OCI-LY3 (cell line): ENCODE measurements around the gene MXD3.

ENCODE experiments used
- H2AFZ ChIP-seq: fragments of 200-600, 300-600 bp; shearing (Covaris generic); 2 replicates; pipeline ENCODE4 v1.6.0; 2014; ENCODE audit warnings: antibody characterized with exemption, low read depth, low read length
- H3K27ac ChIP-seq: fragments of 200-600, 300-600 bp; sonication (generic); 2 replicates; pipeline ENCODE4 v1.5.1; 2014; ENCODE audit warnings: mild to moderate bottlenecking, low read length, moderate library complexity, mixed read lengths
- H3K27me3 ChIP-seq: fragments of 200-600, 300-600 bp; sonication (generic); 2 replicates; pipeline ENCODE4 v1.6.1; 2014; ENCODE audit warnings: low read depth, low read length, mixed read lengths
- H3K36me3 ChIP-seq: fragments of 200-600, 300-600 bp; sonication (generic); replicated peaks from 2 replicates; pipeline ENCODE3; 2014; ENCODE audit warnings: low read depth, low read length, mixed read lengths
- H3K4me1 ChIP-seq: fragments of 300-600, 200-600 bp; sonication (generic); 2 replicates; pipeline ENCODE4 v1.6.1; 2014; ENCODE audit warnings: low read length, mixed read lengths
- H3K4me2 ChIP-seq: fragments of 200-600, 300-600 bp; sonication (generic); 2 replicates; pipeline ENCODE4 v1.6.1; 2014; ENCODE audit warnings: low read length, mixed read lengths
- H3K4me3 ChIP-seq: fragments of 300-600, 200-600 bp; sonication (generic); 2 replicates; pipeline ENCODE4 v1.5.1; 2014; ENCODE audit warnings: antibody characterized with exemption, mild to moderate bottlenecking, low read length, moderate library complexity
- H3K79me2 ChIP-seq: fragments of 300-600, 200-600 bp; shearing (Covaris generic); 2 replicates; pipeline ENCODE4 v1.6.1; 2014; ENCODE audit warnings: mild to moderate bottlenecking, low read length, mixed read lengths
- H3K9ac ChIP-seq: fragments of 300-600, 200-600 bp; shearing (Covaris generic); 2 replicates; pipeline ENCODE4 v1.6.0; 2014; ENCODE audit warnings: mild to moderate bottlenecking, low read length, moderate library complexity
- H3K9me3 ChIP-seq: fragments of 200-600, 300-600 bp; shearing (Covaris generic); 2 replicates; pipeline ENCODE4 v1.6.1; 2014; ENCODE audit warnings: low read length, mixed read lengths; ENCODE audit not compliant: insufficient read depth
- H4K20me1 ChIP-seq: fragments of 200-600, 300-600 bp; sonication (generic); 2 replicates; pipeline ENCODE4 v1.6.1; 2016; ENCODE audit warnings: low read length, mixed read lengths; ENCODE audit not compliant: insufficient read depth
- CTCF ChIP-seq: fragments of 200-600, 300-600 bp; sonication (generic); IDR thresholded peaks from 2 replicates; pipeline ENCODE4 v1.5.1; 2014; ENCODE audit warnings: antibody characterized with exemption, low read length, low read depth
- EZH2phosphoT487 ChIP-seq: fragments of 200-600 bp; shearing (Covaris generic); IDR thresholded peaks from 2 replicates; pipeline ENCODE4 v1.6.1; 2018; ENCODE audit warnings: antibody characterized with exemption, mixed run types, low read depth

MXD3 gene

GRCh38 chr5:177332031-177332895, 20.6 kb upstream of the MXD3 start:
- no peak overlapping the region for H3K27ac ChIP-seq
- H3K9me3 ChIP-seq: no peaks in the 10 kb centered on the region
- H3K27me3 ChIP-seq: no peaks in the 10 kb centered on the region
- no peak overlapping the region for H3K4me2 ChIP-seq
- no peaks in the 10 kb centered on the region for H3K4me1 ChIP-seq
- no peak for TF ChIP-seq CTCF
- H2AFZ ChIP-seq: no peak overlapping the region
- H3K9ac ChIP-seq: no peak overlapping the region
- no peaks in the 10 kb centered on the region for H4K20me1 ChIP-seq
- no peaks in the 10 kb centered on the region for H3K79me2 ChIP-seq
- H3K4me3 ChIP-seq: no peak overlapping the region
- H3K36me3 ChIP-seq: peaks cover 42% of the 10 kb centered on the region

GRCh38 chr5:177330991-177331842, 19.5 kb upstream of the MXD3 start:
- Histone ChIP-seq H3K9me3 (no peaks in the 10 kb centered on the region), H3K79me2 (no peaks in the 10 kb centered on the region), H3K4me3 (no peak overlapping the region), H3K9ac (no peak overlapping the region), H3K27me3 (no peaks in the 10 kb centered on the region), H3K27ac (no peak overlapping the region), H4K20me1 (no peaks in the 10 kb centered on the region), H2AFZ (no peak overlapping the region), H3K4me1 (no peaks in the 10 kb centered on the region), H3K4me2 (no peak overlapping the region), H3K36me3 (peaks cover 36% of the 10 kb centered on the region)
- no peak for TF ChIP-seq EZH2phosphoT487

GRCh38 chr5:177329883-177330282, 18.2 kb upstream of the MXD3 start:
- Histone ChIP-seq H3K79me2 (no peaks in the 10 kb centered on the region), H3K27me3 (no peaks in the 10 kb centered on the region), H3K9me3 (no peaks in the 10 kb centered on the region), H3K4me3 (no peak overlapping the region), H3K36me3 (peaks cover 26% of the 10 kb centered on the region), H3K4me2 (no peak overlapping the region), H4K20me1 (no peaks in the 10 kb centered on the region), H3K4me1 (no peaks in the 10 kb centered on the region), H3K9ac (no peak overlapping the region), H3K27ac (no peak overlapping the region), H2AFZ (no peak overlapping the region)
- TF ChIP-seq EZH2phosphoT487 (no peak), CTCF (no peak)

- H4K20me1 ChIP-seq: no peaks in the 10 kb centered on the region
- no peaks in the 10 kb centered on the region for H3K79me2 ChIP-seq
- peaks cover 14% of the 10 kb centered on the region for H3K36me3 ChIP-seq
- no peak overlapping the region for H3K9ac ChIP-seq
- H3K9me3 ChIP-seq: no peaks in the 10 kb centered on the region
- no peaks in the 10 kb centered on the region for H3K4me1 ChIP-seq
- H3K4me2 ChIP-seq: no peak overlapping the region
- no peak overlapping the region for H3K27ac ChIP-seq
- H3K4me3 ChIP-seq: no peak overlapping the region
- no peaks in the 10 kb centered on the region for H3K27me3 ChIP-seq
- no peak overlapping the region for H2AFZ ChIP-seq
- TF ChIP-seq CTCF (no peak), EZH2phosphoT487 (no peak)
Observed at GRCh38 chr5:177328545-177329231, 17.0 kb upstream of the MXD3 start.
